Astrocyte of the spinal cord (primary cell): Measurements from ENCODE around the gene TOP2B.
A peak's percentile ranks its signal among the peaks of the same experiment; 100 is the strongest.

Experiments
- DNase-seq: peaks from one replicate; pipeline ENCODE4 v3.0.0; 2011; ENCODE audit warnings: low read depth, low spot score
- H3K4me3 ChIP-seq: 2 replicates; pipeline ENCODE4 v1.5.1; 2011; ENCODE audit warnings: low read depth, mild to moderate bottlenecking, low read length, moderate library complexity
- in situ Hi-C: cut with HindIII; loops from 2 replicates; pipeline ENCODE4 v1.10.0; 2017; ENCODE audit warnings: low sequenced_read_pairs
- TF ChIP-seq, protein P1 (sequence below): IDR thresholded peaks from 2 replicates; pipeline ENCODE4 v1.5.1; 2012; ENCODE audit warnings: low read depth, mild to moderate bottlenecking, low read length, inconsistent platforms

TOP2B gene

DNA sequence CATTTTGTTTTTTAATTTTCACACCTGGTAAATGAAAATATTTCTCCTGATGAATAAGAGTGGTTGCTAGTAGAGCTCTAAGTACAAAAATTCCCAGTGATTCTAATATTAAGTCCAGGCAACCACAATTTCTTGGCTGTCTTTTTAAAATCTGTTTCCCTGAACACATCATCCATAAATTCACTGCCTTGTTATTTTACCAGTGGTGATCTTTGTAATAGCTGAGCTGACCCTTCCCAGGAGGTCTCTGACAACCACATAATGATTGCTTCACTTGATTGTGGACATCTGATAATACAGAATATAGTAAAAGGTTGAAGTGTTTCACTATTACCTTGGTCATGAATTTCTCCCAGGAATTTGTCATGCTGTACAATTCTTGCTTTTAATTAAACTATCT lies 13.9 kb upstream of the TOP2B start:
- DNase-seq, result peak; percentile 4
- in situ Hi-C loops, result no loop called here
- TF ChIP-seq, protein P1, sequence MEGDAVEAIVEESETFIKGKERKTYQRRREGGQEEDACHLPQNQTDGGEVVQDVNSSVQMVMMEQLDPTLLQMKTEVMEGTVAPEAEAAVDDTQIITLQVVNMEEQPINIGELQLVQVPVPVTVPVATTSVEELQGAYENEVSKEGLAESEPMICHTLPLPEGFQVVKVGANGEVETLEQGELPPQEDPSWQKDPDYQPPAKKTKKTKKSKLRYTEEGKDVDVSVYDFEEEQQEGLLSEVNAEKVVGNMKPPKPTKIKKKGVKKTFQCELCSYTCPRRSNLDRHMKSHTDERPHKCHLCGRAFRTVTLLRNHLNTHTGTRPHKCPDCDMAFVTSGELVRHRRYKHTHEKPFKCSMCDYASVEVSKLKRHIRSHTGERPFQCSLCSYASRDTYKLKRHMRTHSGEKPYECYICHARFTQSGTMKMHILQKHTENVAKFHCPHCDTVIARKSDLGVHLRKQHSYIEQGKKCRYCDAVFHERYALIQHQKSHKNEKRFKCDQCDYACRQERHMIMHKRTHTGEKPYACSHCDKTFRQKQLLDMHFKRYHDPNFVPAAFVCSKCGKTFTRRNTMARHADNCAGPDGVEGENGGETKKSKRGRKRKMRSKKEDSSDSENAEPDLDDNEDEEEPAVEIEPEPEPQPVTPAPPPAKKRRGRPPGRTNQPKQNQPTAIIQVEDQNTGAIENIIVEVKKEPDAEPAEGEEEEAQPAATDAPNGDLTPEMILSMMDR, result no peak
- no peak overlapping the region for H3K4me3 ChIP-seq

DNA sequence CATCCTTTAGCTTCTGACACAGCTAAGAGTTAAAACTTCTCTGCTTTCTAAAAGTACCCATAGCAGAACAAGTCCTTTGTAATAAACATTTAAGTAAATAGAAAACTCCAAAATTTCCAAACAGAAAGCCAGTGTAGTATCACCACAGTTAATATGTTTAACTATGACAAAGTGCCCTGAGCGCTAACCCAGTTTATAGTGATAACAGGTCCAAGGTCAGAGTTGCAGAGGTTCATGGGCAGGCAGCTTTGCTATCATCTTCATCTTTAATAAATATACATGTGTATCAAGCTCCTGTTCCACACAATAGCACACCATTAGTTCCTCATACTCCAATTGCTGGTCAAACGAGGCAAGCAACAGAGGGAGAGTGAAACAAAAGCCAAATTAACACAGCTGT lies 12.4 kb upstream of the TOP2B start:
- no peak for DNase-seq
- H3K4me3 ChIP-seq, result no peak overlapping the region
- TF ChIP-seq, protein P1, result no peak
- in situ Hi-C loops, result no loop called here

DNA sequence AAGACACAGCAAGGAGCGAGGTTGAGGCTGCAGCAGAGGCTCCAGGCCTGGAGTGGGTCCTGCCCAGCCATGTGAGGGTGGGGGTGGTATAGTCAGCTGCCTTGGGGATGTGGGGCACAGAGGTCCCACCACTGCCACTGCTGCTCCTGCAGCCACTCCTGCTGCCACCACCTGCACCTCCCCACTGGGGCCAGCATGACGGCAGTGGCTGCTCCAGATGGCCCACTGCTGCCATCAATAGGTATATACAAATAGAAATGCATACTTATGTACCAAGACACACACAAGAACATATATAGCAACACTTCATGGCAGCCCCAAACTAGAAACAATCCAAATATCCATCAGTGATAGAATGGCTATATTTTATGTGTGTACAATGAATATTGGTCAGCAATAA lies 10.0 kb upstream of the TOP2B start:
- DNase-seq, result no peak
- in situ Hi-C loops, result no loop called here
- H3K4me3 ChIP-seq, result no peak overlapping the region
- TF ChIP-seq, protein P1, result no peak

DNA sequence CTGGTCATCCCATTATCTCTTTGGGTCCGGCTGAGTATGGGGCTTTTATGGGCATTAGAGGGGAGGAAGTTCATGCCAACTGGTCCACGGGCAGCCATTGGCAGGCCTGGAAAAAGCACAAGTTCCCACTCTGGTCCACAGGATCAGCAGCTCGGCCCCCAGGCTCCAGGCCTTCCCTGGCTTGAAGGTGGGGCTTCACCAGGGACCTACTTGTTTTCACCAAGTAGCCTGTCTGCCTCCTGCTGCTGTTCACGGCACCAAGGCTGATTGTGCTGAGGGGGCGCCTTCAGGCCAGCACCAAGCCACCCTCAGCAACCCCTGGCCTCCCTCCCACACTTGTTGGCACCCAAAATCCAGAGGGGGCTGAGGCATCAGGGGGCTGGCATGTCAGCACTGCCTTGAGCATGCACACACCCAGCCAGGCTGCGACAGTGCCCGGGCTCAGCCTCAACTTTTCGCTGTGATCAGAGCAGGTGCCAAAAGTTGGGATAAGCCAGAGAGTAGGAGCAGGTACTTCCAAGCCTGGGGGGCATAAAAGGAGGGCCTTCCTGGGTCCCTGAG lies 9.1 kb upstream of the TOP2B start:
- in situ Hi-C loops, result no loop called here
- TF ChIP-seq, protein P1, result no peak
- no peak for DNase-seq
- no peak overlapping the region for H3K4me3 ChIP-seq

GRCh38 chr3:25665315-25666280 lies 891 bp upstream of the TOP2B start:
- TF ChIP-seq, protein P1, result no peak
- in situ Hi-C loops, result no loop called here
- peak overlapping the region; percentile 86 for H3K4me3 ChIP-seq
- no peak for DNase-seq

GRCh38 chr3:25663869-25664811 lies 567 bp downstream of the TOP2B start:
- in situ Hi-C loops, result no loop called here
- H3K4me3 ChIP-seq, result peak overlapping the region; percentile 86
- DNase-seq, result peak; percentile 46
- TF ChIP-seq, protein P1, result no peak
